Activated naive CD4-positive, alpha-beta T cell treated with anti-CD3 and anti-CD28 coated beads, Interleukin-2, amount 50 U/mL, for 24 hours (primary cell): ENCODE data around the gene SSTR1.
"Not testable (repeated sequence)": the region's sequence is repeated elsewhere in the genome, so short reads cannot be mapped to it uniquely, and the experiment has no call there.

Experiments
- H3K27ac Mint-ChIP-seq: one replicate; pipeline ENCODE4 v1.8.0; 2021; ENCODE audit warnings: mild to moderate bottlenecking, mixed read lengths
- H3K27me3 Mint-ChIP-seq: one replicate; pipeline ENCODE4 v1.8.0; 2021; ENCODE audit warnings: mixed read lengths
- H3K36me3 Mint-ChIP-seq: one replicate; pipeline ENCODE4 v1.8.0; 2021; ENCODE audit warnings: mixed read lengths
- H3K4me1 Mint-ChIP-seq: one replicate; pipeline ENCODE4 v1.8.0; 2021; ENCODE audit warnings: mixed read lengths
- H3K4me3 Mint-ChIP-seq: one replicate; pipeline ENCODE4 v1.8.0; 2021; ENCODE audit warnings: mild to moderate bottlenecking, mixed read lengths
- H3K9me3 Mint-ChIP-seq: one replicate; pipeline ENCODE4 v1.8.0; 2021; ENCODE audit warnings: mixed read lengths

SSTR1 gene

GRCh38 chr14:38207736-38208617, at the start of gene SSTR1:
Gene SSTR1 (plus strand): TSS chr14:38207904. CDS start chr14:38209390, 1,486 bp downstream.
- H3K4me3 Mint-ChIP-seq: peak within 1 kb of the TSS; percentile 84
- peaks cover 39% of the 10 kb centered on the region for H3K27me3 Mint-ChIP-seq
- H3K4me1 Mint-ChIP-seq: peaks cover 34% of the 10 kb centered on the region
- H3K27ac Mint-ChIP-seq: no peak within 1 kb of the TSS
- H3K36me3 Mint-ChIP-seq: peaks cover 2% of the 10 kb centered on the region
- H3K9me3 Mint-ChIP-seq: no peaks in the 10 kb centered on the region

- H3K4me1 Mint-ChIP-seq: no peaks in the 10 kb centered on the region
- no peak overlapping the region for H3K27ac Mint-ChIP-seq
- H3K27me3 Mint-ChIP-seq: peaks cover 2% of the 10 kb centered on the region
- H3K36me3 Mint-ChIP-seq: no peaks in the 10 kb centered on the region
- H3K4me3 Mint-ChIP-seq: no peak overlapping the region
- no peaks in the 10 kb centered on the region for H3K9me3 Mint-ChIP-seq
Measured at GRCh38 chr14:38158468-38158867, 49.2 kb upstream of the SSTR1 start.

- no peaks in the 10 kb centered on the region for H3K36me3 Mint-ChIP-seq
- H3K27ac Mint-ChIP-seq: no peak overlapping the region
- H3K4me1 Mint-ChIP-seq: peaks cover 7% of the 10 kb centered on the region
- no peak overlapping the region for H3K4me3 Mint-ChIP-seq
- no peaks in the 10 kb centered on the region for H3K9me3 Mint-ChIP-seq
- H3K27me3 Mint-ChIP-seq: no peaks in the 10 kb centered on the region
Measured at GRCh38 chr14:38168416-38168815, 39.3 kb upstream of the SSTR1 start.

- Mint-ChIP-seq H3K4me3 (no peak overlapping the region), H3K36me3 (peaks cover 4% of the 10 kb centered on the region), H3K27me3 (no peaks in the 10 kb centered on the region), H3K9me3 (peaks cover 6% of the 10 kb centered on the region), H3K27ac (no peak overlapping the region), H3K4me1 (no peaks in the 10 kb centered on the region)
Measured at GRCh38 chr14:38171197-38171596, 36.5 kb upstream of the SSTR1 start.

- Mint-ChIP-seq H3K27ac (no peak overlapping the region), H3K9me3 (peaks cover 14% of the 10 kb centered on the region), H3K4me1 (no peaks in the 10 kb centered on the region), H3K4me3 (no peak overlapping the region), H3K27me3 (no peaks in the 10 kb centered on the region), H3K36me3 (peaks cover 8% of the 10 kb centered on the region)
Measured at GRCh38 chr14:38174711-38175110, 33.0 kb upstream of the SSTR1 start.

- Mint-ChIP-seq H3K9me3 (peaks cover 14% of the 10 kb centered on the region), H3K4me3 (no peak overlapping the region), H3K27ac (no peak overlapping the region), H3K4me1 (no peaks in the 10 kb centered on the region), H3K36me3 (peaks cover 8% of the 10 kb centered on the region), H3K27me3 (no peaks in the 10 kb centered on the region)
Measured at GRCh38 chr14:38175658-38176057, 32.0 kb upstream of the SSTR1 start.

- H3K4me1 Mint-ChIP-seq: no peaks in the 10 kb centered on the region
- no peak overlapping the region for H3K27ac Mint-ChIP-seq
- peaks cover 14% of the 10 kb centered on the region for H3K9me3 Mint-ChIP-seq
- H3K27me3 Mint-ChIP-seq: no peaks in the 10 kb centered on the region
- H3K36me3 Mint-ChIP-seq: peaks cover 8% of the 10 kb centered on the region
- H3K4me3 Mint-ChIP-seq: no peak overlapping the region
Measured at GRCh38 chr14:38176379-38176778, 31.3 kb upstream of the SSTR1 start.

- no peaks in the 10 kb centered on the region for H3K27me3 Mint-ChIP-seq
- peaks cover 5% of the 10 kb centered on the region for H3K9me3 Mint-ChIP-seq
- no peak overlapping the region for H3K27ac Mint-ChIP-seq
- no peak overlapping the region for H3K4me3 Mint-ChIP-seq
- peaks cover 26% of the 10 kb centered on the region for H3K4me1 Mint-ChIP-seq
- H3K36me3 Mint-ChIP-seq: peaks cover 2% of the 10 kb centered on the region
Measured at GRCh38 chr14:38184132-38184531, 23.6 kb upstream of the SSTR1 start.

GRCh38 chr14:38185671-38186070, 22.0 kb upstream of the SSTR1 start:
- H3K9me3 Mint-ChIP-seq: no peaks in the 10 kb centered on the region
- peaks cover 26% of the 10 kb centered on the region for H3K4me1 Mint-ChIP-seq
- H3K36me3 Mint-ChIP-seq: no peaks in the 10 kb centered on the region
- H3K27me3 Mint-ChIP-seq: no peaks in the 10 kb centered on the region
- H3K4me3 Mint-ChIP-seq: no peak overlapping the region
- no peak overlapping the region for H3K27ac Mint-ChIP-seq

- Mint-ChIP-seq H3K36me3 (no peaks in the 10 kb centered on the region), H3K9me3 (no peaks in the 10 kb centered on the region), H3K27ac (no peak overlapping the region), H3K4me3 (no peak overlapping the region), H3K4me1 (peaks cover 26% of the 10 kb centered on the region), H3K27me3 (no peaks in the 10 kb centered on the region)
Measured at GRCh38 chr14:38186216-38186615, 21.5 kb upstream of the SSTR1 start.

- Mint-ChIP-seq H3K27me3 (no peaks in the 10 kb centered on the region), H3K4me1 (peaks cover 26% of the 10 kb centered on the region), H3K36me3 (no peaks in the 10 kb centered on the region), H3K4me3 (no peak overlapping the region), H3K27ac (no peak overlapping the region), H3K9me3 (no peaks in the 10 kb centered on the region)
Measured at GRCh38 chr14:38187528-38187927, 20.2 kb upstream of the SSTR1 start.

GRCh38 chr14:38189930-38190726, 17.6 kb upstream of the SSTR1 start:
- no peak overlapping the region for H3K27ac Mint-ChIP-seq
- H3K36me3 Mint-ChIP-seq: no peaks in the 10 kb centered on the region
- no peak overlapping the region for H3K4me3 Mint-ChIP-seq
- H3K27me3 Mint-ChIP-seq: no peaks in the 10 kb centered on the region
- peaks cover 18% of the 10 kb centered on the region for H3K4me1 Mint-ChIP-seq
- H3K9me3 Mint-ChIP-seq: no peaks in the 10 kb centered on the region

GRCh38 chr14:38190846-38191245, 16.9 kb upstream of the SSTR1 start:
- H3K4me3 Mint-ChIP-seq, H3K36me3 Mint-ChIP-seq, H3K9me3 Mint-ChIP-seq, H3K27me3 Mint-ChIP-seq, H3K27ac Mint-ChIP-seq: not testable (repeated sequence)
- peaks cover 11% of the 10 kb centered on the region for H3K4me1 Mint-ChIP-seq

- H3K36me3 Mint-ChIP-seq, H3K27me3 Mint-ChIP-seq, H3K27ac Mint-ChIP-seq, H3K4me1 Mint-ChIP-seq, H3K4me3 Mint-ChIP-seq, H3K9me3 Mint-ChIP-seq: not testable (repeated sequence)
Measured at GRCh38 chr14:38191491-38191890, 16.2 kb upstream of the SSTR1 start.

- H3K4me1 Mint-ChIP-seq: peaks cover 7% of the 10 kb centered on the region
- H3K36me3 Mint-ChIP-seq: no peaks in the 10 kb centered on the region
- no peak overlapping the region for H3K27ac Mint-ChIP-seq
- no peaks in the 10 kb centered on the region for H3K27me3 Mint-ChIP-seq
- H3K4me3 Mint-ChIP-seq: no peak overlapping the region
- no peaks in the 10 kb centered on the region for H3K9me3 Mint-ChIP-seq
Measured at GRCh38 chr14:38197001-38197783, 10.5 kb upstream of the SSTR1 start.
